GM23338 (cell line): ENCODE data around the gene NCF2. TPM values are rescaled to one million over a fixed set of nuclear protein-coding genes. Genes with fewer than 3 reads are reported as not detected.

ENCODE experiments used
- ATAC-seq: fragments of 200-7000 bp; cut with Tn5 transposase; 3 replicates; pipeline ENCODE4 v1.9.1; 2020
- DNase-seq: peaks from one replicate; pipeline ENCODE4 v3.0.0-alpha.2; 2015; ENCODE audit warnings: low spot score
- H2AFZ ChIP-seq: fragments of 200-600 bp; sonication (generic); 2 replicates; pipeline ENCODE4 v1.8.0; 2016; ENCODE audit warnings: antibody characterized with exemption, mild to moderate bottlenecking, moderate library complexity
- H3F3A ChIP-seq: fragments of 200-600 bp; sonication (generic); replicated peaks from 2 replicates; pipeline ENCODE4 v1.8.0; 2017; ENCODE audit warnings: antibody characterized with exemption, mixed run types, low read depth
- H3K27ac ChIP-seq: fragments of 200-600 bp; sonication (generic); 2 replicates; pipeline ENCODE4 v1.6.1; 2016; ENCODE audit warnings: low read depth
- H3K27me3 ChIP-seq: fragments of 200-600 bp; sonication (generic); 2 replicates; pipeline ENCODE4 v1.8.0; 2016; ENCODE audit warnings: mild to moderate bottlenecking, mixed run types, moderate library complexity; ENCODE audit not compliant: insufficient read depth
- H3K36me3 ChIP-seq: fragments of 200-600 bp; sonication (generic); 2 replicates; pipeline ENCODE4 v1.8.0; 2016; ENCODE audit warnings: mild to moderate bottlenecking; ENCODE audit not compliant: insufficient read depth
- H3K4me1 ChIP-seq: fragments of 200-600 bp; sonication (generic); 2 replicates; pipeline ENCODE4 v1.8.0; 2016; ENCODE audit warnings: mild to moderate bottlenecking, moderate library complexity; ENCODE audit not compliant: insufficient read depth
- H3K4me2 ChIP-seq: fragments of 200-600 bp; sonication (generic); 2 replicates; pipeline ENCODE4 v1.7.1; 2017; ENCODE audit warnings: mixed run types
- H3K4me3 ChIP-seq: fragments of 200-600 bp; sonication (generic); 2 replicates; pipeline ENCODE4 v1.6.1; 2016; ENCODE audit warnings: mixed run types
- H3K79me2 ChIP-seq: fragments of 200-600 bp; sonication (generic); replicated peaks from 2 replicates; pipeline ENCODE4 v1.8.0; 2017; ENCODE audit warnings: mild to moderate bottlenecking; ENCODE audit not compliant: insufficient read depth
- H3K9me2 ChIP-seq: fragments of 200-600 bp; sonication (generic); 2 replicates; pipeline ENCODE4 v1.8.0; 2017; ENCODE audit not compliant: insufficient read depth
- H4K20me1 ChIP-seq: fragments of 200-600 bp; sonication (generic); replicated peaks from 2 replicates; pipeline ENCODE4 v1.8.0; 2017; ENCODE audit warnings: mild to moderate bottlenecking; ENCODE audit not compliant: insufficient read depth
- H3K27ac Mint-ChIP-seq: 2 replicates; pipeline ENCODE4 v1.8.0; 2020; ENCODE audit warnings: inconsistent platforms, mild to moderate bottlenecking, moderate library complexity, mixed read lengths
- H3K27me3 Mint-ChIP-seq: 3 replicates; pipeline ENCODE4 v1.8.0; 2022; ENCODE audit warnings: low read depth, mild to moderate bottlenecking, moderate library complexity, mixed read lengths, inconsistent platforms; ENCODE audit not compliant: insufficient read depth, poor library complexity
- H3K36me3 Mint-ChIP-seq: 3 replicates; pipeline ENCODE4 v1.8.0; 2021; ENCODE audit warnings: low read depth, mild to moderate bottlenecking, inconsistent platforms, moderate library complexity, mixed read lengths
- H3K4me1 Mint-ChIP-seq: 3 replicates; pipeline ENCODE4 v1.8.0; 2020; ENCODE audit warnings: mild to moderate bottlenecking, inconsistent platforms, mixed read lengths
- H3K4me3 Mint-ChIP-seq: 3 replicates; pipeline ENCODE4 v1.8.0; 2021; ENCODE audit warnings: moderate library complexity, mild to moderate bottlenecking, inconsistent platforms, mixed read lengths
- H3K9me3 Mint-ChIP-seq: 3 replicates; pipeline ENCODE4 v1.8.0; 2020; ENCODE audit warnings: moderate library complexity, mild to moderate bottlenecking, inconsistent platforms, mixed read lengths
- CREB1 ChIP-seq: fragments of 250-450 bp; sonication (Bioruptor Pico); IDR thresholded peaks from 2 replicates; pipeline ENCODE4 v1.5.0; 2020; ENCODE audit warnings: low read depth, mild to moderate bottlenecking, moderate library complexity
- EZH2 ChIP-seq: fragments of 200-600 bp; sonication (generic); IDR thresholded peaks from one replicate; pipeline ENCODE4 v1.8.0; 2017; ENCODE audit warnings: antibody characterized with exemption, mild to moderate bottlenecking, low read depth; ENCODE audit not compliant: unreplicated experiment
- EZH2phosphoT487 ChIP-seq: fragments of 200-600 bp; sonication (generic); IDR thresholded peaks from one replicate; pipeline ENCODE4 v1.8.1; 2018; ENCODE audit warnings: antibody characterized with exemption; ENCODE audit not compliant: unreplicated experiment
- JUNB ChIP-seq: IDR thresholded peaks from one replicate; pipeline ENCODE4 v1.6.1; 2016; ENCODE audit warnings: antibody characterized with exemption; ENCODE audit not compliant: unreplicated experiment
- NANOG ChIP-seq: IDR thresholded peaks from 2 replicates; pipeline ENCODE4 v1.6.1; 2016; ENCODE audit warnings: antibody characterized with exemption, borderline replicate concordance
- POLR2AphosphoS5 ChIP-seq: IDR thresholded peaks from 2 replicates; pipeline ENCODE4 v1.6.1; 2016; ENCODE audit warnings: antibody characterized with exemption, low read depth
- ZNF114 ChIP-seq: fragments of 250-450 bp; sonication (Bioruptor Pico); IDR thresholded peaks from 2 replicates; pipeline ENCODE4 v1.5.0; 2020; ENCODE audit warnings: mild to moderate bottlenecking, moderate library complexity
- ZNF331 ChIP-seq: fragments of 250-450 bp; sonication (Bioruptor Pico); IDR thresholded peaks from 2 replicates; pipeline ENCODE4 v1.5.0; 2020; ENCODE audit warnings: low read depth, mild to moderate bottlenecking, moderate library complexity
- polyA plus RNA-seq: library from polyadenylated mRNA; unstranded; fragments of >200 nt; fragmentation: Nextera tagmentation; extraction: Ambion mirVana; gene quantifications from 2 replicates; pipeline ENCODE4 v1.2.1, GENCODE V29; 2016
- total RNA-seq: library from RNA; depleted of rRNA; stranded (reverse); fragments of >200 nt; shearing (Covaris generic); gene quantifications from 2 replicates; pipeline ENCODE4 v1.2.3, GENCODE V29; 2014
- TF ChIP-seq, protein P1 (sequence below): fragments of 250-450 bp; sonication (Bioruptor Pico); IDR thresholded peaks from 2 replicates; pipeline ENCODE4 v1.5.0; 2020; ENCODE audit warnings: mild to moderate bottlenecking, moderate library complexity

The NCF2 gene
- total and polyA plus RNA-seq, 2 experiments from 2014 or later: not detected

GRCh38 chr1:183515002-183515689 is 75.1 kb downstream of the NCF2 start (continued):
- TF ChIP-seq, protein P1, sequence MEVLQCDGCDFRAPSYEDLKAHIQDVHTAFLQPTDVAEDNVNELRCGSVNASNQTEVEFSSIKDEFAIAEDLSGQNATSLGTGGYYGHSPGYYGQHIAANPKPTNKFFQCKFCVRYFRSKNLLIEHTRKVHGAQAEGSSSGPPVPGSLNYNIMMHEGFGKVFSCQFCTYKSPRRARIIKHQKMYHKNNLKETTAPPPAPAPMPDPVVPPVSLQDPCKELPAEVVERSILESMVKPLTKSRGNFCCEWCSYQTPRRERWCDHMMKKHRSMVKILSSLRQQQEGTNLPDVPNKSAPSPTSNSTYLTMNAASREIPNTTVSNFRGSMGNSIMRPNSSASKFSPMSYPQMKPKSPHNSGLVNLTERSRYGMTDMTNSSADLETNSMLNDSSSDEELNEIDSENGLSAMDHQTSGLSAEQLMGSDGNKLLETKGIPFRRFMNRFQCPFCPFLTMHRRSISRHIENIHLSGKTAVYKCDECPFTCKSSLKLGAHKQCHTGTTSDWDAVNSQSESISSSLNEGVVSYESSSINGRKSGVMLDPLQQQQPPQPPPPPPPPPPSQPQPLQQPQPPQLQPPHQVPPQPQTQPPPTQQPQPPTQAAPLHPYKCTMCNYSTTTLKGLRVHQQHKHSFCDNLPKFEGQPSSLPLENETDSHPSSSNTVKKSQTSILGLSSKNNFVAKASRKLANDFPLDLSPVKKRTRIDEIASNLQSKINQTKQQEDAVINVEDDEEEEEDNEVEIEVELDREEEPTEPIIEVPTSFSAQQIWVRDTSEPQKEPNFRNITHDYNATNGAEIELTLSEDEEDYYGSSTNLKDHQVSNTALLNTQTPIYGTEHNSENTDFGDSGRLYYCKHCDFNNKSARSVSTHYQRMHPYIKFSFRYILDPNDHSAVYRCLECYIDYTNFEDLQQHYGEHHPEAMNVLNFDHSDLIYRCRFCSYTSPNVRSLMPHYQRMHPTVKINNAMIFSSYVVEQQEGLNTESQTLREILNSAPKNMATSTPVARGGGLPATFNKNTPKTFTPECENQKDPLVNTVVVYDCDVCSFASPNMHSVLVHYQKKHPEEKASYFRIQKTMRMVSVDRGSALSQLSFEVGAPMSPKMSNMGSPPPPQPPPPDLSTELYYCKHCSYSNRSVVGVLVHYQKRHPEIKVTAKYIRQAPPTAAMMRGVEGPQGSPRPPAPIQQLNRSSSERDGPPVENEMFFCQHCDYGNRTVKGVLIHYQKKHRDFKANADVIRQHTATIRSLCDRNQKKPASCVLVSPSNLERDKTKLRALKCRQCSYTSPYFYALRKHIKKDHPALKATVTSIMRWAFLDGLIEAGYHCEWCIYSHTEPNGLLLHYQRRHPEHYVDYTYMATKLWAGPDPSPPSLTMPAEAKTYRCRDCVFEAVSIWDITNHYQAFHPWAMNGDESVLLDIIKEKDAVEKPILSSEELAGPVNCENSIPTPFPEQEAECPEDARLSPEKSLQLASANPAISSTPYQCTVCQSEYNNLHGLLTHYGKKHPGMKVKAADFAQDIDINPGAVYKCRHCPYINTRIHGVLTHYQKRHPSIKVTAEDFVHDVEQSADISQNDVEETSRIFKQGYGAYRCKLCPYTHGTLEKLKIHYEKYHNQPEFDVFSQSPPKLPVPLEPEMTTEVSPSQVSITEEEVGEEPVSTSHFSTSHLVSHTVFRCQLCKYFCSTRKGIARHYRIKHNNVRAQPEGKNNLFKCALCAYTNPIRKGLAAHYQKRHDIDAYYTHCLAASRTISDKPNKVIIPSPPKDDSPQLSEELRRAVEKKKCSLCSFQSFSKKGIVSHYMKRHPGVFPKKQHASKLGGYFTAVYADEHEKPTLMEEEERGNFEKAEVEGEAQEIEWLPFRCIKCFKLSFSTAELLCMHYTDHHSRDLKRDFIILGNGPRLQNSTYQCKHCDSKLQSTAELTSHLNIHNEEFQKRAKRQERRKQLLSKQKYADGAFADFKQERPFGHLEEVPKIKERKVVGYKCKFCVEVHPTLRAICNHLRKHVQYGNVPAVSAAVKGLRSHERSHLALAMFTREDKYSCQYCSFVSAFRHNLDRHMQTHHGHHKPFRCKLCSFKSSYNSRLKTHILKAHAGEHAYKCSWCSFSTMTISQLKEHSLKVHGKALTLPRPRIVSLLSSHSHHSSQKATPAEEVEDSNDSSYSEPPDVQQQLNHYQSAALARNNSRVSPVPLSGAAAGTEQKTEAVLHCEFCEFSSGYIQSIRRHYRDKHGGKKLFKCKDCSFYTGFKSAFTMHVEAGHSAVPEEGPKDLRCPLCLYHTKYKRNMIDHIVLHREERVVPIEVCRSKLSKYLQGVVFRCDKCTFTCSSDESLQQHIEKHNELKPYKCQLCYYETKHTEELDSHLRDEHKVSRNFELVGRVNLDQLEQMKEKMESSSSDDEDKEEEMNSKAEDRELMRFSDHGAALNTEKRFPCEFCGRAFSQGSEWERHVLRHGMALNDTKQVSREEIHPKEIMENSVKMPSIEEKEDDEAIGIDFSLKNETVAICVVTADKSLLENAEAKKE: no peak
- no peak for TF ChIP-seq POLR2AphosphoS5

DNA sequence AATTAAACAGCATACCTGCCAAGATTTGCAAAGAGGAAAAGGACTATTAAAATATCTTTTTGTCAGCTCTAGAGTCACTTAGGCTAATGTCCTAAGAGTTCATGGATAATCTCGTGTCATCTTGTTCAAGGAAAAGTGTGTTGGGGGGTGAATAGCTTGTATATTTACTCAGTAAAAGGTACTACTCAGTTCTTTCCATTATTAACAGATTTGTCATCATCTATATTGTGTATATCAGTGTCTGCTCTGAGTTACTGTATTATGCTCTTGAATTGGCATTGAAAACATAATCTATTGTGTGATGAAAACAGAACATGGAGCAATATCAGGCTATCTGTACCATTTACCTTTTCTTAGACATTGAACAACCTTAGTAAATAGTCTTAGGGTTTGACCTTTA is 76.0 kb downstream of the NCF2 start:
- DNase-seq (no peak), ATAC-seq (no peak)
- H3F3A ChIP-seq: no peaks in the 10 kb centered on the region
- H2AFZ ChIP-seq: no peak overlapping the region
- H3K79me2 ChIP-seq: peaks cover 40% of the 10 kb centered on the region
- no peaks in the 10 kb centered on the region; the same call in none of the 2 replicates for H4K20me1 ChIP-seq
- H3K27ac Mint-ChIP-seq: no peak overlapping the region
- no peak overlapping the region for H3K27ac ChIP-seq
- peaks cover 7% of the 10 kb centered on the region; the same call in 1 of the 2 replicates for H3K36me3 ChIP-seq
- peaks cover 22% of the 10 kb centered on the region for H3K4me1 ChIP-seq
- H3K36me3 Mint-ChIP-seq: peaks cover 16% of the 10 kb centered on the region; the same call in 2 of the 3 replicates
- no peak overlapping the region for H3K4me3 Mint-ChIP-seq
- no peak overlapping the region for H3K4me3 ChIP-seq
- 0 out of 2 replicates have a peak overlapping the region, but pooled peaks have one; percentile 9 for H3K4me2 ChIP-seq
- H3K27me3 Mint-ChIP-seq: peaks cover 2% of the 10 kb centered on the region
- no peaks in the 10 kb centered on the region for H3K9me2 ChIP-seq
- H3K4me1 Mint-ChIP-seq: peaks cover 14% of the 10 kb centered on the region
- no peaks in the 10 kb centered on the region for H3K9me3 Mint-ChIP-seq
- no peaks in the 10 kb centered on the region for H3K27me3 ChIP-seq
- TF ChIP-seq EZH2phosphoT487: no peak
- no peak for TF ChIP-seq ZNF114 (CRISPR knock-in tag)
- TF ChIP-seq, protein P1: no peak
- no peak for TF ChIP-seq NANOG
- no peak for TF ChIP-seq CREB1
- TF ChIP-seq ZNF331 (CRISPR knock-in tag): no peak
- no peak for TF ChIP-seq JUNB
- no peak for TF ChIP-seq EZH2
